ENCODE results near the gene TMEM238L.

DNA sequence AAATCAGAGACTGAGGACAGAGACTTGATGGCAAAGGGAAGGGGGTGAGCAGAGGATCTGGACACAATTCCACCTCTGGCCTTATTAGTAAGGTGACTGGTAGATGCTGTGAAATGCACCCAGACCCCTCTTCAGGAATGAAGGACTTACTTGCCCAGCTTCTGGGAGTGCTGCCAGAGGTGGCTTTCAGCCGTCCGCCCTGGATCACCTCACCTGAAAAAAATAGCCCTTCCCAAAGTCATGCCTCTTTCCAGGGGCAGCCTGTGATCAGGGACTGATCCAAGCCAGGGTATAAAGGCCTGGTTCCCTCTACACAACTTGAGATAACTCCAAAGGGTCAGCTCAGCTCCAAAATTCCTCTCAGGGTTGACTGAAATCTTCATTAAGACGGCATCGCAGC is 53.7 kb downstream of the TMEM238L start:
- TF ChIP-seq, protein P1, sequence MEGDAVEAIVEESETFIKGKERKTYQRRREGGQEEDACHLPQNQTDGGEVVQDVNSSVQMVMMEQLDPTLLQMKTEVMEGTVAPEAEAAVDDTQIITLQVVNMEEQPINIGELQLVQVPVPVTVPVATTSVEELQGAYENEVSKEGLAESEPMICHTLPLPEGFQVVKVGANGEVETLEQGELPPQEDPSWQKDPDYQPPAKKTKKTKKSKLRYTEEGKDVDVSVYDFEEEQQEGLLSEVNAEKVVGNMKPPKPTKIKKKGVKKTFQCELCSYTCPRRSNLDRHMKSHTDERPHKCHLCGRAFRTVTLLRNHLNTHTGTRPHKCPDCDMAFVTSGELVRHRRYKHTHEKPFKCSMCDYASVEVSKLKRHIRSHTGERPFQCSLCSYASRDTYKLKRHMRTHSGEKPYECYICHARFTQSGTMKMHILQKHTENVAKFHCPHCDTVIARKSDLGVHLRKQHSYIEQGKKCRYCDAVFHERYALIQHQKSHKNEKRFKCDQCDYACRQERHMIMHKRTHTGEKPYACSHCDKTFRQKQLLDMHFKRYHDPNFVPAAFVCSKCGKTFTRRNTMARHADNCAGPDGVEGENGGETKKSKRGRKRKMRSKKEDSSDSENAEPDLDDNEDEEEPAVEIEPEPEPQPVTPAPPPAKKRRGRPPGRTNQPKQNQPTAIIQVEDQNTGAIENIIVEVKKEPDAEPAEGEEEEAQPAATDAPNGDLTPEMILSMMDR (IDR thresholded peaks at IDR 0.05) = no peak
- no peak for TF ChIP-seq POLR2A (IDR thresholded peaks at IDR 0.05)

Data from esophagus squamous epithelium (tissue), 4 donors.